Activated naive CD8-positive, alpha-beta T cell treated with anti-CD3 and anti-CD28 coated beads, Interleukin-2, amount 50 U/mL, for 16 hours (primary cell): ENCODE data around the gene SNX27.
"Not testable (repeated sequence)": the region's sequence is repeated elsewhere in the genome, so short reads cannot be mapped to it uniquely, and the experiment has no call there.

Source experiments
- DNase-seq: peaks from one replicate; pipeline ENCODE4 v3.0.0-alpha.2; 2020; ENCODE audit warnings: low read depth, low spot score

SNX27 gene

GRCh38 chr1:151721788-151722510, 110.1 kb downstream of the SNX27 start:
- no peak for DNase-seq

GRCh38 chr1:151723726-151724370, 112.0 kb downstream of the SNX27 start:
- no peak for DNase-seq

- no peak for DNase-seq
Measured at GRCh38 chr1:151728151-151729054, 116.6 kb downstream of the SNX27 start.

GRCh38 chr1:151729157-151729965, 117.5 kb downstream of the SNX27 start:
- no peak for DNase-seq

GRCh38 chr1:151729966-151730291, 118.1 kb downstream of the SNX27 start:
- DNase-seq: no peak

GRCh38 chr1:151733126-151733525, 121.3 kb downstream of the SNX27 start:
- DNase-seq: no peak

- DNase-seq: not testable (repeated sequence)
Measured at GRCh38 chr1:151733995-151734394, 122.1 kb downstream of the SNX27 start.

- DNase-seq: no peak
Measured at GRCh38 chr1:151737026-151737425, 125.2 kb downstream of the SNX27 start.

- DNase-seq: no peak
Measured at GRCh38 chr1:151737479-151737878, 125.6 kb downstream of the SNX27 start.

- DNase-seq: no peak
Measured at GRCh38 chr1:151739590-151740355, 127.9 kb downstream of the SNX27 start.

GRCh38 chr1:151741516-151741915, 129.7 kb downstream of the SNX27 start:
- DNase-seq: no peak
